DMS 273 (cell line): ENCODE results near the gene IL17RA.

ENCODE experiments used
- DNase-seq: peaks from one replicate; lab custom pipeline; 2025; ENCODE audit not compliant: unreplicated experiment; lab: John Stamatoyannopoulos, UW

The IL17RA gene

DNA sequence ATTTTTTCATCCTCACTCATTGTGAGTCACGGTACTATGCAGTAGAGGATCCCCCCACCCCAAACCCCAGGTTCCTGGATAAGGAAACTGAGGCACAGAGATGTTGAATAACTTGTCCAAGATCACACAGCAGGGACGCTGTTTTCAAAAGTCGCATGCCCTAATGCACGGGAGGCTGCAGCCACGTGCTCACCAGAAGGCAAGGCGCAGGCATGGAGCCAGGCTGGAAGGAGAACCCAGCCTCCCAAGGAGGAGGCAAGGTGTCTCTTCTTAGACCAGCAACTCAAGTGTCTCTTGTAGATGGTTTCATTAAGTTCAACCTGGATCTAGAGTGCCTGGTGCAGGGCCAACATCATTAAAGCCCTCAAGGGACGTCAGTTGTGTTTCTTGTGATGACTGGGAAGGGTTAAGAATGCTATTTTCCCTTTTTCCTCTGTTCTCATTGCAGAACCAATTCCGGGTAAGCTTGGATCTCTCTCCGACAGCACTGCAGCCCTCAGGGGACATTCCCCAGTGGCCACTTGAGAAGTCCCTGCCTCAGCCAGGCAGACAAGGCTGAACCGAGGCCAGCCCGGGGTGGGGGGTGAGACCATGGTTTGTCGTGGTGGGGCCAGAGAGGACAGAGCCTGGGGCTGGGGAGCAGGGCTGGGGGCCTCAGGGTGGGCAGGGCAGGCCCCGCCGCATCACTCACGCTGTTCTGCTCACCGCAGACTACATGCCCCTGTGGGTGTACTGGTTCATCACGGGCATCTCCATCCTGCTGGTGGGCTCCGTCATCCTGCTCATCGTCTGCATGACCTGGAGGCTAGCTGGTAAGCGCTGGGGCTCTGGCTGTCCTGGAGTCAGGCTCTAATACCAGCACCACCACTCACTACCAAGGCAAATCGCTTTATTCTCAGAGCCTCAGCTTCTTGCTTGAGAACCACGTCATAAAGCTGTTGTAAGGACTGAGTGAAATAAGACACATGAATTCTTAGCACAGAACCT is 20.6 kb downstream of the IL17RA start:
- DNase-seq = no peak

DNA sequence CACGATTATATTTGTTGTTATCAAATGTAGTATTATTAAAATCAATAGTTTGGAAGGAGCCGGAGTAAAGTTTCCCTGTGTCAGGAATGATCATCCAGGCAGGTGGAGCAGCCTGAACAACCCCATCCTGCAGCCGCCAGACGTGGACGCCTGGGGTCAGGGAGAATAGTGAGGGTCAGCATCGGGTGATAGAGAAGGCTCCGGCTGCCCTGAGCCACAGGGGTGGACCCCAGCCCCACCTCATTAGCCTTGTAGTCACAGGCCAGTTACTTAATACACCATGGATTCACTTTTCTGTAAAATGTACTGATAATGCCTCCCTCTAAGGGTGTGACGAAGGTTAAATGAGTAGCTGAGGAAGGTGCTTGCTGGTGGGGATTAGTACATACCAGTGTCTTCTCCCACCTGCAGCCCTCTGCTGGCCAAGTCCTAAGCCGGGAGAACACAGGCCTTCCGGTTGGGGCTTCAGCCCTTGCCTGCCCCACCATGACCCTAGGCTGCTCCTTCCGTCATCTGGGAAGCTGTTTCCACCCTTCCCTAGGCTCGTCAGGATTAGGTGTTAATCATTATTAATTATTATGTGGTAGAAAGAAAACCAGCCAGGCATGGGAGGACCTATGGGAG is 21.5 kb downstream of the IL17RA start:
- DNase-seq = no peak

DNA sequence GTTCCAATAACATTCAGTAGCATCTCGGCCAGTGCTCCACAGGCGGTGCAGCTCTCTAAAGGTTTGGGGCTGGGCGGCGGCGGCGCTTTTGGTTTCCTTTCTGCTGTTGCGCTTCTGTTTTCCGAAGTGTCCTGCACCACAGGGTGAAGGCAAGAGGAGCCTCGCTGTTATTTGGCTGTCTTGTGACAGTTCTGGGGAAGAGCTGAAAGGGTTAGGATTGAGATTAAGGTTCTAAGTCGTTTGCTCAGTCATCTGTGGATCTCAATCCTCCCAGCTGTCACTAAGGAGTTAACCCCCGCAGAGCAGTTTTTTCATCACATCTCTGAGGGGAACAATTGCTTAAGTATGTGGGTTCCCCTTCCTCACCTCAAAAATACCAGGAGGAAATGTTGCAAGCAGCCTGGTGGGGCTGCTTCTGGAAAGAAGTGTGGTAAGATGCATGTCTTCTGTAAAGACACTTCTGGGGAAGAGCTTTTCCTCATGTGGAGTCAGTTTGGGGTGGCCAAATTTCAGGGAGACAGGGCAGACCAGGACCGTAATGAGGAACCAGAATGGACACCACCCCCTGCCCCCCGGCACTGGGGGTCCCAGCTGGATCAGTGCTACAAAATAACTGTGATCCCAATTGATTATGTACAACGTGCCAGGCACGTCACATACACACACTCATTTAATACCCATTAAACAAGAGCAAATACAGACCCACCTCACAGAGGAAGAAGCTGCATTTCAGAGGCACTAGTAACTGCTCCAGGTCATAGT is 22.2 kb downstream of the IL17RA start:
- no peak for DNase-seq

DNA sequence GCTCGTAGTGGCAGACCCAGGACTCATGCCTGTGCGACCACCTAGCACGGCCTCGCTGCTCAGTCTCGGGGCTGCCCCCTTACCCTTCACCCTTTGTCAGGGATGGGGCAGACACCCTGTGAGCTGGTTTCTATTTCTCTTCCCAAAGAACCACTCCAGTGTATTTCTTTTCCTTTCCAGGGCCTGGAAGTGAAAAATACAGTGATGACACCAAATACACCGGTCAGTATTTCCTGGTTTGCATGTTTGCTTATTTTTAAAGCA is 22.7 kb downstream of the IL17RA start:
- DNase-seq = no peak

DNA sequence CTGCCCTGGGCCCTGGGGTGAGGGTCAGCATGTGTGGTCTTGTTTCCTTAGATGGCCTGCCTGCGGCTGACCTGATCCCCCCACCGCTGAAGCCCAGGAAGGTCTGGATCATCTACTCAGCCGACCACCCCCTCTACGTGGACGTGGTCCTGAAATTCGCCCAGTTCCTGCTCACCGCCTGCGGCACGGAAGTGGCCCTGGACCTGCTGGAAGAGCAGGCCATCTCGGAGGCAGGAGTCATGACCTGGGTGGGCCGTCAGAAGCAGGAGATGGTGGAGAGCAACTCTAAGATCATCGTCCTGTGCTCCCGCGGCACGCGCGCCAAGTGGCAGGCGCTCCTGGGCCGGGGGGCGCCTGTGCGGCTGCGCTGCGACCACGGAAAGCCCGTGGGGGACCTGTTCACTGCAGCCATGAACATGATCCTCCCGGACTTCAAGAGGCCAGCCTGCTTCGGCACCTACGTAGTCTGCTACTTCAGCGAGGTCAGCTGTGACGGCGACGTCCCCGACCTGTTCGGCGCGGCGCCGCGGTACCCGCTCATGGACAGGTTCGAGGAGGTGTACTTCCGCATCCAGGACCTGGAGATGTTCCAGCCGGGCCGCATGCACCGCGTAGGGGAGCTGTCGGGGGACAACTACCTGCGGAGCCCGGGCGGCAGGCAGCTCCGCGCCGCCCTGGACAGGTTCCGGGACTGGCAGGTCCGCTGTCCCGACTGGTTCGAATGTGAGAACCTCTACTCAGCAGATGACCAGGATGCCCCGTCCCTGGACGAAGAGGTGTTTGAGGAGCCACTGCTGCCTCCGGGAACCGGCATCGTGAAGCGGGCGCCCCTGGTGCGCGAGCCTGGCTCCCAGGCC is 23.7 kb downstream of the IL17RA start:
- no peak for DNase-seq

DNA sequence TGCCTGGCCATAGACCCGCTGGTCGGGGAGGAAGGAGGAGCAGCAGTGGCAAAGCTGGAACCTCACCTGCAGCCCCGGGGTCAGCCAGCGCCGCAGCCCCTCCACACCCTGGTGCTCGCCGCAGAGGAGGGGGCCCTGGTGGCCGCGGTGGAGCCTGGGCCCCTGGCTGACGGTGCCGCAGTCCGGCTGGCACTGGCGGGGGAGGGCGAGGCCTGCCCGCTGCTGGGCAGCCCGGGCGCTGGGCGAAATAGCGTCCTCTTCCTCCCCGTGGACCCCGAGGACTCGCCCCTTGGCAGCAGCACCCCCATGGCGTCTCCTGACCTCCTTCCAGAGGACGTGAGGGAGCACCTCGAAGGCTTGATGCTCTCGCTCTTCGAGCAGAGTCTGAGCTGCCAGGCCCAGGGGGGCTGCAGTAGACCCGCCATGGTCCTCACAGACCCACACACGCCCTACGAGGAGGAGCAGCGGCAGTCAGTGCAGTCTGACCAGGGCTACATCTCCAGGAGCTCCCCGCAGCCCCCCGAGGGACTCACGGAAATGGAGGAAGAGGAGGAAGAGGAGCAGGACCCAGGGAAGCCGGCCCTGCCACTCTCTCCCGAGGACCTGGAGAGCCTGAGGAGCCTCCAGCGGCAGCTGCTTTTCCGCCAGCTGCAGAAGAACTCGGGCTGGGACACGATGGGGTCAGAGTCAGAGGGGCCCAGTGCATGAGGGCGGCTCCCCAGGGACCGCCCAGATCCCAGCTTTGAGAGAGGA is 24.5 kb downstream of the IL17RA start:
- no peak for DNase-seq

DNA sequence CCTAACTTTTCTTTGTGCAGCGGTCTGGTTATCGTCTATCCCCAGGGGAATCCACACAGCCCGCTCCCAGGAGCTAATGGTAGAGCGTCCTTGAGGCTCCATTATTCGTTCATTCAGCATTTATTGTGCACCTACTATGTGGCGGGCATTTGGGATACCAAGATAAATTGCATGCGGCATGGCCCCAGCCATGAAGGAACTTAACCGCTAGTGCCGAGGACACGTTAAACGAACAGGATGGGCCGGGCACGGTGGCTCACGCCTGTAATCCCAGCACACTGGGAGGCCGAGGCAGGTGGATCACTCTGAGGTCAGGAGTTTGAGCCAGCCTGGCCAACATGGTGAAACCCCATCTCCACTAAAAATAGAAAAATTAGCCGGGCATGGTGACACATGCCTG is 25.2 kb downstream of the IL17RA start:
- no peak for DNase-seq

DNA sequence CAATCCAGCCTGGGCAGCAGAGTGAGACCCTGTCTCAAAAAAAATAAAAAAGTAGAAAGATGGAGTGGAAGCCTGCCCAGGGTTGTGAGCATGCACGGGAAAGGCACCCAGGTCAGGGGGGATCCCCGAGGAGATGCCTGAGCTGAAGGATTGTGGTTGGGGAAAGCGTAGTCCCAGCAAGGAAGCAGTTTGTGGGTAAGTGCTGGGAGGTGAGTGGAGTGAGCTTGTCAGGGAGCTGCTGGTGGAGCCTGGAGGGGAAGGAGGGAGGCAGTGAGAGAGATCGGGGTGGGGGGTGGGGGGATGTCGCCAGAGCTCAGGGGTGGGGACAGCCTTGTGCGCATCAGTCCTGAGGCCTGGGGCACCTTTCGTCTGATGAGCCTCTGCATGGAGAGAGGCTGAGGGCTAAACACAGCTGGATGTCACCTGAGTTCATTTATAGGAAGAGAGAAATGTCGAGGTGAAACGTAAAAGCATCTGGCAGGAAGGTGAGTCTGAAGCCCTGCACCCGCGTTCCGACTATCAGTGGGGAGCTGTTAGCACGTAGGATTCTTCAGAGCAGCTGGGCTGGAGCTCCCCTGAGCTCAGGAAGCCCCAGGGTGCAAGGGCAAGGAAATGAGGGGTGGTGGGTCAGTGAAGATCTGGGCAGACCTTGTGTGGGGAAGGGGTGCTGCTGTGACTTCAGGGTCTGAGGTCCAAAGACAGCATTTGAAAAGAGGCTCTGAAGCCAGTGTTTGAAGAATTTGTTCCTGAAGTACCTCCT is 26.2 kb downstream of the IL17RA start:
- DNase-seq = no peak

DNA sequence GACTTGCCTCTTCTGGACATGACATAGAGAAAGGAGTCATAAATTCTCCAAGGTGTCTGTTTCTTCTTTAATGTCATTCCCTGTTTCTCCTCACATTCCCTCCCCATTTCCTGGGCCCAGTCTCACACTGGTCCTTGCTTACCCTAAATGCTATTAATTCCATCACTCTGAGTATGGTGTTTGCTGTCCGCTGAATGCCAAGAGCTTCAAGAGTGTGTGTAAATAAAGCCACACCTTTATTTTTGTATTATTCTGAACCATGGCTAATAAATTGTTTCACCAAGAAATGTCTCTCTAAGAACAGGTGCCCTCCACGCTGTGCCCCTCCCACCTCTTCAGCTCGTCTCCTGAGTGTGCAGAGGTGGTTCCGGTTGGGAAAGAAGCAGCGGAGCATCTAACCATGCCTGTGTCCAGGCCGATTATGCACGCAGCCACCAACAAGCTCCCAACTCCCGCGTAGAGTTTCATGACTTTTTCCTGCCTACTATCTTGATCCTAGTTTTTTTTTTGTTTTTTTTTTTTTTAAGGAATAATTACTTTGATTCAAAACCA is 27.8 kb downstream of the IL17RA start:
- DNase-seq = no peak

DNA sequence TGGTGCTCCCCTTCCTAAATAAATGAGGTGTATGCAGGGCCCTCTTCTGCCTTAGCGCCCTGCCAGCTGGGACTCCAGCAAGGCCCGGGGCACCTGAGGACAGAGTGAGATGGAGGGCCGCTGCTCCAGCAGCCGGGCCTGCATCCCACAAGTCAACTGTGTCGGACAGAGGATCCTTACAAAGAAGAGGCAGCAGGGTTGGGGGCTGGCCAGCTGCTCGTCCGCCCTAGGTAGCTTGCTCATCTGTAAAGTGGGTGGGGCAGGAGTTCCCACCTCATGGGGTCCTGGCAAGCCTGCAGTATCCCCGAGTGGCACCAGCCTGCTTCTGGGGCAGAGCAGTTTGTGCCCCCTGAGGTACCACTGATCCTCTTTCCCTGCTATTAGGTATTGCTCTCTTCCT is 28.8 kb downstream of the IL17RA start:
- no peak for DNase-seq

DNA sequence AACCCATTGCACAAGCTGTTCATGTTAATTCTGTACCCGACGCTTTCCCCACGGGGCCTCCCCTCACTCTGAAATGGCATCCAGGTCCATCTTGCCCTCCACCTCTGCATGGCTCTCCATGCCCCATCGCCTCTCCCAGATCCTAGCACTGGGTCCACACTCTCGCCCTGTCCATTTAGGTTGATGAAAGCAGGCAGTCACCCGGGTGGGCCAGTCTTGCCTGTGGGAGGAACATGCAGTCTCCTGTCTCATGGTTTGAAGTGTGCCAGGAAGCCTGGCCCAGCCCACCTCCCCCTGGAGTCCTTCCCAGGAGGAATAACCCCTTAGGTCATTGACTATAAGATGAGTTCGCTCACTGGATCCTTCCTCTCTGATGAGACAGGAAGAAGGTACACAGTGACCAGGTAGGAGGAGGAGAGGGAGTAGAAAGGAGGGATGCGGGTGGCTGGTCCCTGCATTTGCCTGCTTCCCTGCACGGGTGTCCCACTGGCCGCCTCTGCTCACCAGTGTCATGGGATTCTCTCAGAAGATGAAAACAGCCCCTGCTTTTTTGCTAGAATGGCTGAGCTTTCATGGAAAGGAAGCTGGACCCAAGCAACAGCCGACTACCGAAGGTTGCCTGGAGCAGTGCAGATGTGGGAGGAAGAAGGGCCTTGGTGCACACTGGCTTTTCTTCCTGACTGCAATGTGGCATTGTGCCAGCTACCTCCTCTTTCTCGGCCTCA is 29.5 kb downstream of the IL17RA start:
- no peak for DNase-seq

DNA sequence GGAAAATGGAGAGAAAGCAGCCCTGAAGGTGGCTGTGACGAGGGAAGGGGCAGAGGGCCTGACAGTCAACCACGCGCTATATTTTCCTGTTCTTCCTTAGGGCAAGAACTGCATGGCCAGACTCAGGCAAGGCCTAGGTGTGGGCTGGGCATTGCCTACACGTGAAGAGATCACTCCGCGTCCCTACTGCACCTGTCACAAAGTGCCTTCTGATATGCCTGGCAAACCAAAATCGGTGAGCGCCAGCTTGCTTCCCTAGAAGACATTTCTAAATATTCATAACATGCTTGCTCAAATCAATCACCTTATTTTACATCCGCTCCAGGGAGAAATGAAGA is 30.1 kb downstream of the IL17RA start:
- no peak for DNase-seq

DNA sequence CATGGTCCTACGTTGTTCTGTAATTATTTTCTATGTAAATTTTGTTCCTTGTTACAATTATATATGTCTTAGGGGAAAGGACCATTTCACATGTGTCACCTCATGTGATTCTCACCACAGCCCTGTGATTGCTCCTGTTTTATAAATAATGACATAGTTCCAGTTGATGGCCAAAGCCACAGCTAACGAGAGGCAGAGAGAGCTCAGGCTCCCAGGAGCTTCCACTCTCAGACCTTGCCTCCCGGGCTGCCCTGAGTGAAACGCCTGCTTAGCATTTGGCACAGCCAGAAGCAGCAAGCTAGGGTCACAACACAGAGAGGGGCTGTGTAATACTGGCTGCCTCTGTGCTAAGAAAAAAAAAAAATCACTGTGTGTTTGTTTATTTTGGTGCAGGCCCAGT is 30.4 kb downstream of the IL17RA start:
- DNase-seq = no peak

DNA sequence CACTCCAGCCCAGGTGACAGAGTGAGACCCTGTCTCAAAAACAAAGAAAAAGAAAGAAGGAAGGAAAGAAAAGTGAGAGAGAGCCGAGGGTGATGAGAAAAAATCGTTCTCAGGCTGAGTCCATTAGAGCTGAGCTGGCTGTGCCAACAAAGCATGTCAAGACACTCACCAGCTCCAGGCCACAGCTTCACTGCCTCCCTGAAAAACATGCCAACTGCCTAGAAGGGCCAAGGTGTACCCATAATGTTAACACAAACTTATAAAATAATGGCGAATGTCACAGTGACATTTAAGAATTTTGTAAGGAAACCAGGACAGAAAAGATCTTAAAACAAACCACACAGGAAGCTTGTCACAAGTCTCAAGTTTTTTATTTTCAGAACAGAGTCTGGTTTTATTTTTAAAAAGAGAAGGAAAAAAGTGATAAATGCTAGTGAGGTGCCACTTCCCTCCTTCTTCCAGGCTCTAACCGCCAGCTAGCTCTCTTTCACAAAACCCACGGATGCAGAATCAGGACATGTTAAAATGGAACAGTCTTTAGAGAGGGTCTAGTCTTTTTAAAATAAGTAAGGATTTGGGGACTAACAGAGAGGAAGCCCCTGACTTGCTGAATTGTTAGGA is 31.3 kb downstream of the IL17RA start:
- no peak for DNase-seq

DNA sequence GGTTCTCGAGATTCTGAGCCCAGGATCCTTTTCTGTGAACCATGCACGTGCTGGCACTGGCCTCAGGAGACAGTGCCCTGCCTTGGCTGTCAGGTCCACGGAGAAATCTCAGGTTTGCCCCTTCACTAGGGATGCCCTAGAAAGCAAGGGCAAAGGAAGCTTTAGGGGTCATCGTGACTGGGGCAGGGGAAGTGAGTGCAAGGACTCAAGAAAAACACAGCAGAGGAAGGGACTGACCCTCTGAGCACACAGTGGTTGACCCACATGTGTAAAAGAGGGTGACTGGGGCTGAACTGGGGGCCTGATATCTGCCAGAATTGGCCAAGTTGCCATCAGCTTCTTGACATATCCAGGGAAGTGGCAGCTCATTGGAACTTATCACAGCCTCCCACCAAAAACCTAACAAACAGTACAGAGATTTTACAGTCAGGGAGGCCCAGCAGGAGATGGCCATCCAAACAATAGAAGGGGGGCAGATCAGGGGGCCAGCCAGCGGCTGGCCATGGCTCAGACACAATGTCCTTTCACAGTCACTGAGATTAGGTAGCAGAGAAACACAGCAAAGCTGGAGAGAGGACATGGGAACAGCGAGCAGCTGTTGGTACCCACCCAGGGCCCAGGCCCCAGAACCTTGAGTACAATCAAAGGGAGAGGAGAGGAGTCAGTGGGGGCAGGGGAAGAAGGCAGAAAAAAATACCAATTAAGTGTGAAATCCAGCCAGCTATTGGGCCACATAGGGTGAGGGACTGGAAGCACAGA is 32.0 kb downstream of the IL17RA start:
- DNase-seq = no peak

DNA sequence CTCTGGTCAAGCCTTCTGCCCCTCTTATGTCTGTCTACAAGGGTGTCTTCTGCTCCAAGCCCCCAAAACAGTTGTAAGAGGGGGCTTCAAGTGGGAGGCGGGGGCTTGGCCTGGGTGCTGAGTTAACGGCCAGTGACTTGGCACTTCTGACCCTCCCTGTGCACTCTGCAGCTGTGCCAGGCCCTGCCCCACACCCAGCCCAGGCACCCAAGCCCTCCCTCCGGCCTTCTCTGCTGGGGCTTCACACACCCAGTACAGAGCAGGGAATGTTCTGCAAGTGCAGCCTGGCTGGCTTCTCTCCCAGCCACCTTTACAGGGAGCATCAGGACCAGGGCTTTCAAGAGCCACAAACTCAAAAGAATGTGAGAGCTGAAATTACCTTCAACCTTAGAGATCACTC is 32.6 kb downstream of the IL17RA start:
- no peak for DNase-seq

DNA sequence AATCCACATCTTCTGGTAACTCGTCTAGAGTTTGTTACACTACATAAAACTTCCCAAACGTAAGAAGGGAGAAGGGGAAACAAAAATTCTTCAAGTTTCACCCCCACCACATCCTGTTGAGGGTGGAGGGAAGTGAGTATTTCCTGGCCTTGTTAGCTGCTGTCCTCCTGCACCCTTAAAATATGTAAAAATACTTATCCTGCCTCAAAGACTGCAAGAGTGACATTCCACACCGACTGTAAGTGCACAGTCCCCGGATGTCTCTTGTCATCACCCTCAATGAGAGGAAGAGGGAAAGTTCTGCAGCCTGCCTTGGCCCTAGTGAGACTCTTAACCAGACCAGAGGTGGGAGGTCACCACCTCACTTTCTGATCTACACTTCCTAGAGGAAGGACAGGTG is 33.1 kb downstream of the IL17RA start:
- DNase-seq = no peak

DNA sequence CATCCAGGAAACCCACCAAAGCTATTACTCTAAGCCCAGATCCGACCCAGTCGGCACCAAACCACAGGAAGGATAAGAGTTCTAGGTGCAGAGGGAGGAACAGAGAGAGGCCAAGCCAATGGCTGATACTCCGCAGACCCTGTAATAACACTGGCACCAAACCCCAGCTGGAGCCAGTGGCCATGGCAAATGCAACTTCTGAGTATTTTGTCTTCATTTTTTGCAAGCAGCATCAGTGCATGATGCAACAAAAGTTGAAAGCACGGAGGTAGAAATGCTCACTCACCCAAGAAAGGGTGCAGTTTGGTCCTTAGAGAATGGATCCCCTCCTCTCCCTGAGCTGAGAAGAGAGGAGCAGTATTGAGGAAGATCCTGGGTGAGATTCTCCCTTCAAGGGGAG is 33.5 kb downstream of the IL17RA start:
- DNase-seq = no peak
